ENCODE results near the gene PPFIA4. TPM values are rescaled to one million over a fixed set of nuclear protein-coding genes. Genes with fewer than 3 reads are reported as not detected.
A peak's percentile ranks its signal among the peaks of the same experiment; 100 is the strongest.

The PPFIA4 gene
- total RNA-seq, 1 donor from 2014 or later = 14.7 TPM

GRCh38 chr1:203116091-203116820, 90.0 kb downstream of the PPFIA4 start:
- no peak for TF ChIP-seq CTCF (IDR thresholded peaks at IDR 0.05)
- no peaks in the 10 kb centered on the region for H3K9me3 Mint-ChIP-seq (ENCODE audit: low read depth)
- peaks cover 56% of the 10 kb centered on the region for H3K27me3 Mint-ChIP-seq (ENCODE audit: low read depth)
- H3K4me1 Mint-ChIP-seq (ENCODE audit: low read depth) = peaks cover 6% of the 10 kb centered on the region
- no peak overlapping the region for H3K4me3 Mint-ChIP-seq (ENCODE audit: unreplicated experiment)
- no peak for DNase-seq (ENCODE audit: low spot score)
- no peak overlapping the region for H3K27ac Mint-ChIP-seq (ENCODE audit: unreplicated experiment)
- no peaks in the 10 kb centered on the region for H3K36me3 Mint-ChIP-seq (ENCODE audit: low read depth)

- Mint-ChIP-seq H3K4me1 (ENCODE audit: low read depth) (peaks cover 6% of the 10 kb centered on the region), H3K9me3 (ENCODE audit: low read depth) (no peaks in the 10 kb centered on the region), H3K27me3 (ENCODE audit: low read depth) (peaks cover 70% of the 10 kb centered on the region), H3K36me3 (ENCODE audit: low read depth) (no peaks in the 10 kb centered on the region), H3K4me3 (ENCODE audit: unreplicated experiment) (no peak overlapping the region), H3K27ac (ENCODE audit: unreplicated experiment) (no peak overlapping the region)
- TF ChIP-seq CTCF (IDR thresholded peaks at IDR 0.05) = peak; percentile 88
- DNase-seq (ENCODE audit: low spot score) = no peak
These were observed 91.6 kb downstream of the PPFIA4 start for GRCh38 chr1:203117611-203118575.

- no peak for TF ChIP-seq CTCF (IDR thresholded peaks at IDR 0.05)
- peak; percentile 68 for DNase-seq (ENCODE audit: low spot score)
- Mint-ChIP-seq H3K4me1 (ENCODE audit: low read depth) (peaks cover 6% of the 10 kb centered on the region), H3K4me3 (ENCODE audit: unreplicated experiment) (no peak overlapping the region), H3K27me3 (ENCODE audit: low read depth) (peaks cover 86% of the 10 kb centered on the region), H3K27ac (ENCODE audit: unreplicated experiment) (no peak overlapping the region), H3K9me3 (ENCODE audit: low read depth) (no peaks in the 10 kb centered on the region), H3K36me3 (ENCODE audit: low read depth) (no peaks in the 10 kb centered on the region)
These were observed 94.2 kb downstream of the PPFIA4 start for GRCh38 chr1:203120325-203121153.

GRCh38 chr1:203121186-203122015, 95.1 kb downstream of the PPFIA4 start:
- Mint-ChIP-seq H3K36me3 (ENCODE audit: low read depth) (no peaks in the 10 kb centered on the region), H3K27me3 (ENCODE audit: low read depth) (peaks cover 77% of the 10 kb centered on the region), H3K4me3 (ENCODE audit: unreplicated experiment) (no peak overlapping the region), H3K9me3 (ENCODE audit: low read depth) (no peaks in the 10 kb centered on the region), H3K27ac (ENCODE audit: unreplicated experiment) (no peak overlapping the region), H3K4me1 (ENCODE audit: low read depth) (peaks cover 10% of the 10 kb centered on the region)
- no peak for TF ChIP-seq CTCF (IDR thresholded peaks at IDR 0.05)
- peak; percentile 64 for DNase-seq (ENCODE audit: low spot score)

All from chondrocyte (in vitro differentiated cells).